GM21786 (cell line): ENCODE results near the gene PCDHB10.

ENCODE experiments used
- ATAC-seq: cut with Tn5 transposase; IDR thresholded peaks from one replicate; pipeline ENCODE4 v1.9.1; 2021; ENCODE audit not compliant: unreplicated experiment

PCDHB10 gene

GRCh38 chr5:141236516-141237313 lies 44.6 kb downstream of the PCDHB10 start:
- ATAC-seq, result no peak

GRCh38 chr5:141241496-141241895 lies 49.3 kb downstream of the PCDHB10 start:
- ATAC-seq, result no peak
